ENCODE results near the gene PTPRM.
A peak's percentile ranks its signal among the peaks of the same experiment; 100 is the strongest.

GRCh38 chr18:7840411-7840810, 273.3 kb downstream of the PTPRM start:
- TF ChIP-seq EZH2 (IDR thresholded peaks at IDR 0.05; ENCODE audit: borderline replicate concordance, low read depth, low read length, severe bottlenecking) (no peak), CTCF (IDR thresholded peaks at IDR 0.05; ENCODE audit: extremely low read depth in 1 of 2, insufficient read depth in 1 of 2, low read depth in 1 of 2, low read length in 2 of 2) (no peak), POLR2AphosphoS5 (IDR thresholded peaks at IDR 0.05; ENCODE audit: insufficient read depth, low read depth, low read length) (no peak), POLR2A (IDR thresholded peaks at IDR 0.05; ENCODE audit: low read depth, low read length) (no peak), FOS (IDR thresholded peaks at IDR 0.05; ENCODE audit: borderline replicate concordance, insufficient read depth, low read length) (peak; percentile 13), MAX (IDR thresholded peaks at IDR 0.05; ENCODE audit: insufficient read depth, insufficient read length) (no peak), GATA2 (IDR thresholded peaks at IDR 0.05; ENCODE audit: insufficient read depth, insufficient read length, low read depth, low read length) (no peak), JUN (IDR thresholded peaks at IDR 0.05; ENCODE audit: borderline replicate concordance, insufficient read depth, insufficient read length, low read depth) (no peak), MYC (IDR thresholded peaks at IDR 0.05; ENCODE audit: low read depth, low read length) (no peak)

Measured in endothelial cell of umbilical vein (primary cell).